Measurements from ENCODE around the gene TIMP3.

DNA sequence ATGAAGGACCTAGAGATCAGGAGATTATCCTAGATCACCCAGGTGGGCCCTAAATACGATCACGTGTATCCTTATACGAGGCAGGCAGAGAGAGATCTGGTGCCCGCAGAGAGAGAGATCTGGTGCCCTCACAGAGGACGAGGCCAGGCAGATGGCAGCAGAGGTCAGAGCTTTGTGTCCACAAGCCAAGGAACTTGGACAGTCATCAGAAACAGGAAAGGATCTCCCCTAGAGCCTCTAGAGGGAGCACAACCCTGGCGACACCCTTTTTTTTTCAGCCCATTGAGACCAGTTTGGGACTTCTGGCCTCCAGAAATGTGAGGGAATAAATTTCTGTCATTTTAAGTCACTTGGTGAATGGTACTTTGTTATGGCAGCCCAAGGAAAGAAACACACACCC, 25.5 kb upstream of the TIMP3 start:
- TF ChIP-seq GATA2 (IDR thresholded peaks at IDR 0.05; ENCODE audit: low read depth, low read length): no peak
- no peak for TF ChIP-seq GATA3 (IDR thresholded peaks at IDR 0.05; ENCODE audit: low read depth, low read length)

Measured in SH-SY5Y (cell line).